NCI-H748 (cell line): ENCODE measurements around the gene CYP2R1.

ENCODE experiments used
- DNase-seq: peaks from one replicate; lab custom pipeline; 2025; ENCODE audit not compliant: unreplicated experiment; lab: John Stamatoyannopoulos, UW

Gene CYP2R1

GRCh38 chr11:14835496-14836492 is 56.2 kb downstream of the CYP2R1 start:
- no peak for DNase-seq
